ENCODE data around the gene CDH4.

CDH4 gene

GRCh38 chr20:61304750-61305149 lies 52.7 kb downstream of the CDH4 start:
- no peak for FAIRE-seq

GRCh38 chr20:61306937-61307475 lies 54.9 kb downstream of the CDH4 start:
- no peak for FAIRE-seq

- no peak for FAIRE-seq
Measured at GRCh38 chr20:61307686-61308476, 55.8 kb downstream of the CDH4 start.

GRCh38 chr20:61308477-61308774 lies 56.4 kb downstream of the CDH4 start:
- FAIRE-seq: no peak

GRCh38 chr20:61310954-61311353 lies 58.9 kb downstream of the CDH4 start:
- FAIRE-seq: no peak

GRCh38 chr20:61311656-61312387 lies 59.8 kb downstream of the CDH4 start:
- FAIRE-seq: no peak

GRCh38 chr20:61312925-61313324 lies 60.9 kb downstream of the CDH4 start:
- FAIRE-seq: no peak

GRCh38 chr20:61313396-61313795 lies 61.3 kb downstream of the CDH4 start:
- no peak for FAIRE-seq

GRCh38 chr20:61314326-61315010 lies 62.4 kb downstream of the CDH4 start:
- FAIRE-seq: no peak

- no peak for FAIRE-seq
Measured at GRCh38 chr20:61315319-61315718, 63.3 kb downstream of the CDH4 start.

- no peak for FAIRE-seq
Measured at GRCh38 chr20:61316346-61316745, 64.3 kb downstream of the CDH4 start.

- no peak for FAIRE-seq
Measured at GRCh38 chr20:61317966-61318530, 66.0 kb downstream of the CDH4 start.

GRCh38 chr20:61320691-61321425 lies 68.8 kb downstream of the CDH4 start:
- FAIRE-seq: no peak

GRCh38 chr20:61321481-61321880 lies 69.4 kb downstream of the CDH4 start:
- FAIRE-seq: no peak

GRCh38 chr20:61322151-61322865 lies 70.2 kb downstream of the CDH4 start:
- FAIRE-seq: no peak

- no peak for FAIRE-seq
Measured at GRCh38 chr20:61324906-61325305, 72.8 kb downstream of the CDH4 start.

- no peak for FAIRE-seq
Measured at GRCh38 chr20:61325718-61326117, 73.7 kb downstream of the CDH4 start.

GRCh38 chr20:61328911-61329558 lies 77.0 kb downstream of the CDH4 start:
- FAIRE-seq: no peak

GRCh38 chr20:61330441-61330840 lies 78.4 kb downstream of the CDH4 start:
- FAIRE-seq: no peak

- no peak for FAIRE-seq
Measured at GRCh38 chr20:61331543-61331942, 79.5 kb downstream of the CDH4 start.

Data from A204.1 (cell line).